Neural progenitor cell (in vitro differentiated cells): Measurements from ENCODE around the gene METTL25B.

Experiments
- CTCF ChIP-seq: fragments of 200-600 bp; sonication (generic); IDR thresholded peaks from 2 replicates; pipeline ENCODE4 v1.5.1; 2017; ENCODE audit warnings: antibody characterized with exemption, mild to moderate bottlenecking
- EZH2 ChIP-seq: fragments of 200-600 bp; sonication (generic); IDR thresholded peaks from 2 replicates; pipeline ENCODE4 v1.6.1; 2017; ENCODE audit warnings: antibody characterized with exemption, mild to moderate bottlenecking, moderate library complexity
- EZH2phosphoT487 ChIP-seq: fragments of 200-600 bp; sonication (generic); IDR thresholded peaks from 2 replicates; pipeline ENCODE4 v1.6.1; 2017; ENCODE audit warnings: antibody characterized with exemption

GRCh38 chr1:156691191-156691590, 37.1 kb upstream of the METTL25B start:
- TF ChIP-seq CTCF, result no peak
- no peak for TF ChIP-seq EZH2phosphoT487
- no peak for TF ChIP-seq EZH2
